ACHN (cell line): ENCODE results near the gene PUM1.
"Not testable (repeated sequence)": the region's sequence is repeated elsewhere in the genome, so short reads cannot be mapped to it uniquely, and the experiment has no call there.

Experiments
- DNase-seq: peaks from one replicate; pipeline ENCODE4 v3.0.0-alpha.2; 2015
- in situ Hi-C: cut with HindIII; loops from 2 replicates; pipeline ENCODE4 v1.10.0; 2017; ENCODE audit warnings: low sequenced_read_pairs, low pct_ligation_motif_present, low pct_unique_long_range_greater_than_20kb

PUM1 gene

DNA sequence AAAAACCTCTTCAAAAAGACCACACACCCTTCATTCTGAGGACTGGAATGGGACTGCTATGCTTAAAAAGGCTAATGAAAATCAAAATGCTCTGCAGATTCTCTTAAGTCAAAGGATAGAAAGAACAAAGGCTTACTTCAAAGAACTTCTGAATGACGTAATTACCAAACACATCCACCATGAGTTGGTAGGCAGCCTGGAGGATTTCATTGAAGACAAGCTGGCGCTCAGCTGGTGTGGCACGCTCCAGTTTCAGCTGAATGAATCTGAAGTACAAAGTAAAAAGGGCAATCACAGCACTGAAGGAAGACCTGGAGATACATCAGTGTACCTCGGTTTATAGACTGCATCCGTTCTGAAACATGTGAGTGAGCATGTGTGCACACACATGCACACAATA is 113.4 kb downstream of the PUM1 start:
- DNase-seq, result no peak
- in situ Hi-C loops, result no loop called here

- in situ Hi-C loops, result no loop called here
- no peak for DNase-seq
Measured at GRCh38 chr1:30950700-30951099, 114.8 kb downstream of the PUM1 start.

DNA sequence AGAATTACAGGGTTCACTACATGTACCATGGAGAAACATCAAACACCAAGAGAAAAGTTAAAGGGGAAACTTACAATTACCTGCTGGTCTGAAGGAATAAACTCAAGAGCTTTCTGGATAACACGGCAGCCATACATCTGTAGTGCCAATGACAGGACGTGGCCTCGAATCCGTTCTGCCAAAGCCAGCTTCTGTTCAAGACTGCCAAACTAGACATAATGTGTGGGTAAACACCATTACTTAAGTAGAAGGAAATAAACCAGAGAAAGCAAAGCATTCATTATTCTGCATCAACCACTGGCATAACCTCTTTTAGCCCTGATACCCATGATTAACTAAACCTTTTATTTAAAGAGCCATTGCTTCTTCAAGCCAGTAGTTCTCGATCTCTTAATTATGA is 115.5 kb downstream of the PUM1 start:
- in situ Hi-C loops, result no loop called here
- DNase-seq, result no peak

- DNase-seq, in situ Hi-C loops: not testable (repeated sequence)
Measured at GRCh38 chr1:30949487-30949838, 116.1 kb downstream of the PUM1 start.

- not testable (repeated sequence) for DNase-seq
Measured at GRCh38 chr1:30948813-30949486, 116.6 kb downstream of the PUM1 start.

DNA sequence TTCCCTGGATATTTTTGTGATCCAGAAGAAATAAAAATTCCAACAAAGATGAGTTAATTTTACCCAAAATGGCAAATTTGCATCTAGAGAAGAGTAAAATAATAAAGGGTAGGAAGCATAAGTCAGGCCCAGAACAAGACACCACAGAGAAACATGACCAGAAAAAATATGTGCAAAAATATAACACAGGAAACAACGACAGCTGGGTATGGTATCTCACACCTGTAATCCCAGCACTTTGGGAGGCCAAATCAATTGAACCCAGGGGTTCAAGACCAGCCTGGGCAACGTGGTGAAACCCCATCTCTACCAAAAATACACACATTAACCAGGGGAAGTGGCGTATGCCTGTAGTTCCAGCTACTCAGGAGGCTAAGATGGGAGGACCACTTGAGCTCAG is 117.2 kb downstream of the PUM1 start:
- DNase-seq, result no peak
- in situ Hi-C loops, result no loop called here

More at GRCh38 chr1:30948813-30949486, 116.6 kb downstream of the PUM1 start:
- in situ Hi-C loops, result not testable (repeated sequence)

- in situ Hi-C loops, result no loop called here
- DNase-seq, result no peak
Measured at GRCh38 chr1:30947212-30947611, 118.3 kb downstream of the PUM1 start.

- no peak for DNase-seq
Measured at GRCh38 chr1:30942326-30942963, 123.1 kb downstream of the PUM1 start.

GRCh38 chr1:30940541-30940940 is 125.0 kb downstream of the PUM1 start:
- in situ Hi-C loops, result no loop called here
- no peak for DNase-seq

More at GRCh38 chr1:30942326-30942963, 123.1 kb downstream of the PUM1 start:
- in situ Hi-C loops, result no loop called here

DNA sequence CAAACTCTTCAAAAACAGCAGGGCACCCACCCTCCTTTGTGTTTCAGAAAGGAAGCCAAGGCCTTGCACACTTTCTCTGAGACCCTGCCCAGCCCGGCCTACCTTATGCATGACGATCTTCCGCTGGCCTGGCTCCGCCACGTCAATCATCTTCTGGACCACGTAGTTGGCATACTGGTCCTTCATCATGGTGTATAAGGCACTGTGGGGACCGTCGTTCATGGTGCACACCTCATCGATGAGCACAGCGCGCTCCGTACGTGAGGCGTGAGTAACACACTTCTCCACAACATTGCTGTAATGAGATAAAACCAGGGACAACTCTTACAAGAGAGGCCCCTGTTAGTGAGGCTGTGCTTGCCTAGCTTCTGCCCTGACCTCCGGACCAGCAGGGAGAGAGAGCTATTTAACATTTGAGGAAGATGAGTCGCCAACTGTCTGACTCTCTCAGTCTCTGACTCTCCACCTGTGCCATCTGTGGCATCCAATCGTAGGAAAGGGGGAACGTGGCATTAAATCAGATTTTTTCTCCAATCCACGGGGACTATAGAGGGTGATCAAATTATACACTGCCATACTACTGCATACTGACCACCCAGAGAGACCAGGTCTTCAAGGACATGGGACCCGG is 128.9 kb downstream of the PUM1 start:
- DNase-seq, result no peak
- in situ Hi-C loops, result no loop called here

GRCh38 chr1:30935758-30936157 is 129.8 kb downstream of the PUM1 start:
- DNase-seq, in situ Hi-C loops: not testable (repeated sequence)

DNA sequence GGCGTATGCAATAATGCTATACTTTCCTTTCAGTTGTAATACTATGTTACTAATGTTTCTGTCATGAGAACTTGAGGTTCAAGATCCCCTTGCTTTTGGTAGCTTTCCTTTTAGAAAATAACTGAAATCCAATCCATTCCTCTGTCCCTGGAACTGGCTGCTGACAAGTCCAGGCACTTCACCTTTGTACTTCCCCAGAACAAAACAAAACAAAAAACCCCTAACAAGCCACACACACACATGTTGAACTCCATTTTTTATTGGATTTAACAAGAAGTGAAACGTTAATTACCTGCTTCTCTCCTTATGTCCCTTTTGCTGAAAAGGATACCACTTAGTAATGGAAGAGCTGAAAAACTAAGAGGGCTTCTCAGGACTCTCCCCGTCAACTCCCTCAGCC is 130.9 kb downstream of the PUM1 start:
- in situ Hi-C loops, result no loop called here
- no peak for DNase-seq

DNA sequence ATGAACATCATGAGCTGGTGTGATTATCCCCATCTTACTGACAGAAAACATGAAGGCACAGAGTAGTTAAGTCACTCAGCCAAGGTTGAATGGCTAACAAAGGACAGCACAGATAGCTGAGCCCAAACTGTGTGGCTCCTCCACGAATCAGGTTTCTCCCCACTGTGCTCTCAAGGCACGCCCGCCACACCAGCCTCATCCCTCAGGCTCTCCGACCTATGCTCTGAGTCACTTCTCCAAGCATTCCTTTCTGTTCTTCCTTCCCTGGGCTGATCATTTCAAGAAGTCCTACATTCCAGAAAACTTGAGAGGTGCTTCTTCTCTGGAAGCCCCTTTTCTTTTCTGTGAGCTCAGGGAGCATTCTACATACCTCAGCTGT is 131.7 kb downstream of the PUM1 start:
- peak; percentile 73 for DNase-seq
- in situ Hi-C loops, result no loop called here

GRCh38 chr1:30930631-30931173 is 134.8 kb downstream of the PUM1 start:
- no peak for DNase-seq
- in situ Hi-C loops, result no loop called here

DNA sequence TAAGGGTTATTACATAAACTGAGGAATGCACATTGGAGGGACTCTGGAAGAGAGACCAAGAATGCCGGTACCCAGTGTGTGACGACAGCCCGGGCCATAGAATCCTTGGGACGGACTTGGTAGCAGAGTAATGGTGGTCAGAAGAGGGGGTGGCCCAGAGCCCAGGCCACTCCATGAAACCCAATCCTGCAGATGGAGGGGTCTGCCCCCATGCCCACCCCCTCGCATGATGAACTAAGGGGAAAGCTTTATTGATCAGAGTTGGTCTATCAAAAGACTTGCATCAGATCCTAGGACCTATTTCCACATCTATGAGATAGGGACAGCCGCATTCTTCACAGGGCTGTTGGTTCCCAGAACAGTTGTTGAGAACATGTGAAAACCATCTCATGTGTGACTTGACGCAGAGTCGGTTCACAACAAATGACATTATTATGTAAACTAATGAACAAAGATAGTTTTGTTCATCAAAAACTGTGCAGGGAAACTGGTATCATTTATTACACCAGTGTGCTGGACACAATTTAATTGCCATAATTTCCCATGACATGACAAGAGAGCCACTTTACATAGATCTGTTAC is 135.5 kb downstream of the PUM1 start:
- no peak for DNase-seq
- in situ Hi-C loops, result no loop called here

GRCh38 chr1:30929135-30929889 is 136.2 kb downstream of the PUM1 start:
- in situ Hi-C loops, result no loop called here
- peak; percentile 48 for DNase-seq

DNA sequence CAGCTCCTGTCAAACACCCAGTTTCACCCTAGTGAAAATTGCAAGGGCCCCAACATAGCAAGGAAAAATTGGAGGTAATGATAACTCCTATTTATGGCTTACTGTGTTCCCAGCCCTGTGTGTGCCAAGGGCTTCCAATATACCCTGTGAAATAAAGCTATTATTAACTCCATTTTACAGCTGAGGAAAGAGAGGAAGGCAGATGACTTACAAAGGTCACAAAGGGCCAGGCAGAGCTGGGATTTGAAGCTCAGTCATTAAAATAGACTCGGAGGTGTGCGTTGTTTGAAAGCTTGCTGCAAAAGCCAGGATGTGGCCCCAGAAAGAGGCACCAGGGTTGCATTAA is 136.8 kb downstream of the PUM1 start:
- in situ Hi-C loops, result no loop called here
- no peak for DNase-seq

GRCh38 chr1:30928171-30928570 is 137.3 kb downstream of the PUM1 start:
- no peak for DNase-seq
- in situ Hi-C loops, result no loop called here

DNA sequence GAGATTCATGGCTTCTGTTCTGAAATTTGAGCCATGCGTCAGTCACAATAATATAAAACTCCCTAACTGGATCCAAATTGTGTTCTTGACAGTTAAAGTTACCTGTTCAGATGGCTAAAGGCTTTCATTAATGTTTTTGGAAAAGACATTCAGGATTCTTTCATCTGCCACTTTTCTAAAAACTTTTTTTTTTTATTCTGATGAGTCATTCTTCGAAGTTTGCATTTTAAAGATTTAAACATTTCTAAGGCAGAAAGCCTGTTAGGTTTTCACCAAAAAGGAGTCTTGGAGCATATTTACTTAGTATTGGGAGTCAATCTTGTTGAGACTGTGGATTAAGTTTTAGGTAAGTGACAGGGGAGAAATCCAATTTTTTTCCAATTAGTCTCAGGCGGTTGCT is 138.1 kb downstream of the PUM1 start:
- in situ Hi-C loops, result no loop called here
- DNase-seq, result no peak
